GM12878 (cell line): ENCODE data around the gene LPIN2. TPM values are rescaled to one million over a fixed set of nuclear protein-coding genes. Genes with fewer than 3 reads are reported as not detected.

Experiments
- ATAC-seq: fragments of 200-7000 bp; cut with Tn5 transposase; 3 replicates; pipeline ENCODE4 v1.9.1; 2020; ENCODE audit warnings: mild to moderate bottlenecking, moderate library complexity
- BruUV-seq: library from RNA; stranded (reverse); fragments of 400-500 nt; replicated peaks from 2 replicates; lab custom pipeline; 2021; lab: Mats Ljungman, UMichigan
- CTCF ChIA-PET: fragments of 300-600 bp; sonication (Branson Sonifier 250); formaldehyde crosslinking; extraction: SDS; loops from one replicate; lab custom pipeline; 2021; ENCODE audit warnings: inconsistent platforms; lab: Yijun Ruan, JAX
- POLR2A ChIA-PET: fragments of 350-600 bp; formaldehyde crosslinking; extraction: SDS; loops from one replicate; lab custom pipeline; 2021; ENCODE audit warnings: inconsistent platforms; lab: Charles Lee
- RAD21 ChIA-PET: fragments of 300-600 bp; sonication (Branson Sonifier 250); formaldehyde crosslinking; loops from one replicate; lab custom pipeline; 2023; ENCODE audit warnings: antibody characterized with exemption; ENCODE audit not compliant: unreplicated experiment; lab: Charles Lee
- SMC1A ChIA-PET: fragments of 300-600 bp; sonication (Branson Sonifier 250); formaldehyde crosslinking; loops from one replicate; lab custom pipeline; 2023; ENCODE audit not compliant: unreplicated experiment, uncharacterized antibody; lab: Charles Lee
- DNase-seq: peaks from one replicate; pipeline ENCODE4 v3.0.0-alpha.2; 2011; ENCODE audit warnings: low read depth, low spot score
- FAIRE-seq: peaks from 3 replicates; lab custom pipeline; 2011; peaks lifted over from hg19 to GRCh38; lab: Jason Lieb, UNC
- H2AFZ ChIP-seq: 2 replicates; pipeline ENCODE4 v1.6.0; 2011; ENCODE audit warnings: low read depth, low read length, control low read depth; ENCODE audit not compliant: control insufficient read depth
- H3K27ac ChIP-seq: 2 replicates; pipeline ENCODE4 v1.5.1; 2011; ENCODE audit warnings: control low read depth; ENCODE audit not compliant: control insufficient read depth, insufficient read depth
- H3K27me3 ChIP-seq, 2 experiments: replicated peaks in 1 of 2; 2 replicates each; pipeline versions ENCODE4 v1.6.0 to v1.6.1; 2011; ENCODE audit warnings: low read length in 1 of 2; ENCODE audit not compliant: control insufficient read depth in 2 of 2, insufficient read depth in 2 of 2
- H3K36me3 ChIP-seq, 2 experiments: 2 replicates each; pipeline ENCODE4 v1.5.1; 2011; ENCODE audit warnings: low read length in 1 of 2; ENCODE audit not compliant: control insufficient read depth in 2 of 2, insufficient read depth in 2 of 2
- H3K4me1 ChIP-seq: 2 replicates; pipeline ENCODE4 v1.6.1; 2011; ENCODE audit warnings: mild to moderate bottlenecking, low read length, moderate library complexity, mixed read lengths; ENCODE audit not compliant: control insufficient read depth, insufficient read depth
- H3K4me2 ChIP-seq: 2 replicates; pipeline ENCODE4 v1.6.0; 2011; ENCODE audit warnings: control low read depth; ENCODE audit not compliant: control insufficient read depth, insufficient read depth
- H3K4me3 ChIP-seq: fragments of 200-600 bp; sonication (generic); 2 replicates; pipeline ENCODE4 v1.5.1; 2016
- H3K79me2 ChIP-seq: 2 replicates; pipeline ENCODE4 v1.6.0; 2011; ENCODE audit warnings: low read length; ENCODE audit not compliant: control insufficient read depth, insufficient read depth
- H3K9ac ChIP-seq: 2 replicates; pipeline ENCODE4 v1.8.0; 2011; ENCODE audit warnings: low read length, control low read depth, mixed read lengths; ENCODE audit not compliant: control insufficient read depth, insufficient read depth
- H3K9me3 ChIP-seq: replicated peaks from 3 replicates; pipeline ENCODE4 v1.5.1; 2011; ENCODE audit warnings: mild to moderate bottlenecking, low read length; ENCODE audit not compliant: control insufficient read depth, insufficient read depth
- H4K20me1 ChIP-seq: 2 replicates; pipeline ENCODE4 v1.6.0; 2011; ENCODE audit not compliant: control insufficient read depth, insufficient read depth
- ATF3 ChIP-seq: IDR thresholded peaks from 2 replicates; pipeline ENCODE4 v1.6.1; 2011; ENCODE audit warnings: low read depth, mild to moderate bottlenecking, low read length, moderate library complexity, borderline replicate concordance; ENCODE audit errors: extremely low read depth
- CUX1 ChIP-seq: IDR thresholded peaks from 2 replicates; pipeline ENCODE4 v1.6.1; 2012; ENCODE audit warnings: improper control_type of control experiment, low read depth, low read length; ENCODE audit not compliant: insufficient replicate concordance
- MYB ChIP-seq: fragments of 150-350 bp; IDR thresholded peaks from 2 replicates; pipeline ENCODE4 v1.6.1; 2014; ENCODE audit warnings: mild to moderate bottlenecking, low read depth, low read length, borderline replicate concordance
- NR2F1 ChIP-seq: fragments of 450-650 bp; conservative IDR thresholded peaks from 2 replicates; pipeline ENCODE4 v1.6.1; 2017; ENCODE audit warnings: mild to moderate bottlenecking
- RBBP5 ChIP-seq: fragments of 200-600 bp; sonication (generic); conservative IDR thresholded peaks from 2 replicates; pipeline ENCODE4 v1.6.1; 2016
- SP1 ChIP-seq: IDR thresholded peaks from one replicate; pipeline ENCODE4 v1.6.1; 2011; ENCODE audit warnings: low read depth, low read length
- STAT1 ChIP-seq: fragments of 450-650 bp; conservative IDR thresholded peaks from 2 replicates; pipeline ENCODE4 v1.6.1; 2014; ENCODE audit warnings: antibody characterized with exemption, mild to moderate bottlenecking
- ZBTB33 ChIP-seq: fragments of 450-650 bp; IDR thresholded peaks from 2 replicates; pipeline ENCODE4 v1.6.1; 2017; ENCODE audit warnings: mild to moderate bottlenecking
- ZSCAN29 ChIP-seq: fragments of 450-650 bp; IDR thresholded peaks from 2 replicates; pipeline ENCODE4 v1.6.1; 2017; ENCODE audit warnings: mild to moderate bottlenecking, moderate library complexity
- WGBS: methylation state at CpG from one replicate; pipeline ENCODE4 v1.1.6; 2016; ENCODE audit warnings: low lambda C conversion rate; ENCODE audit not compliant: insufficient replicate concordance, insufficient coverage; ENCODE audit errors: missing lambda C conversion rate; 5-methylcytosine and 5-hydroxymethylcytosine counted together
- in situ Hi-C: fragments of 300-500 bp; cut with MboI; formaldehyde crosslinking; loops from 9 replicates; pipeline ENCODE4 v1.14.3; 2018; ENCODE audit warnings: mixed read lengths
- intact Hi-C: fragments of 100-400 bp; cut with micrococcal nuclease; formaldehyde crosslinking; loops from one replicate; pipeline ENCODE4 v1.14.2; 2022; ENCODE audit not compliant: unreplicated experiment
- polyA plus RNA-seq, 11 experiments: library from polyadenylated mRNA; depleted of rRNA in 4 of 11; unstranded in 6 of 11; stranded (reverse) in 5 of 11; fragments of >200 nt; fragmentation: Nextera tagmentation in 4 of 11; fragmentation: Illumina TruSeq in 1 of 11; extraction: Ambion mirVana in 4 of 11; extraction: Trizol in 1 of 11; gene quantifications; 1 replicate in 1 of 11; 2 replicates in 10 of 11; pipeline versions ENCODE4 v1.2.1 to v1.2.3, GENCODE V29; 2011 to 2016; ENCODE audit warnings: inconsistent platforms in 2 of 11, missing spikeins in 2 of 11, low read depth in 1 of 11
- total RNA-seq, 4 experiments: library from RNA; depleted of rRNA in 3 of 4; stranded (reverse); fragments of >200 nt in 3 of 4; fragmentation: Illumina TruSeq in 1 of 4; extraction: Trizol in 1 of 4; gene quantifications; 2 replicates each; pipeline versions ENCODE4 v1.2.1 to v1.2.3, GENCODE V29; 2013 to 2021

LPIN2 gene
- total and polyA plus RNA-seq, 10 of the 15 experiments (the other 5 are each of a cell fraction or from before 2014, with no cell fraction given) = 4.1 to 28.0 (median 15.9) TPM

GRCh38 chr18:3057526-3057925, 44.6 kb upstream of the LPIN2 start:
- ChIA-PET CTCF (interaction anchor here (2.9 kb wide), 1 partner anchor 63 kb away, joined by 9 read pairs; no protein-coding TSS in a partner anchor), SMC1A (no interaction called here), RAD21 (interaction anchor here (0.6 kb wide), 1 partner anchor 64 kb away, joined by 3 read pairs; no protein-coding TSS in a partner anchor), POLR2A (no interaction called here)
- intact Hi-C loops = no loop called here
- FAIRE-seq (no peak), DNase-seq (no peak), ATAC-seq (no peak)
- 48% methylated on average over 4 of the region's 4 CpGs for WGBS
- no peak overlapping the region for H3K4me3 ChIP-seq
- peaks cover 32% of the 10 kb centered on the region for H3K4me1 ChIP-seq
- H4K20me1 ChIP-seq = no peaks in the 10 kb centered on the region
- no peak overlapping the region for H3K27ac ChIP-seq
- no peak overlapping the region for H2AFZ ChIP-seq
- H3K79me2 ChIP-seq = no peaks in the 10 kb centered on the region
- in situ Hi-C loops = no loop called here
- no peak for TF ChIP-seq STAT1
- no peak for TF ChIP-seq SP1
- TF ChIP-seq NR2F1 = no peak
- no peak for TF ChIP-seq ZSCAN29
- TF ChIP-seq RBBP5 = no peak
- no peak for TF ChIP-seq ATF3
- no peak for TF ChIP-seq MYB
- TF ChIP-seq ZBTB33 = no peak
- no peak for TF ChIP-seq CUX1
- no TSS peak for BruUV-seq
- H3K4me2 ChIP-seq = no peak overlapping the region
- no peak overlapping the region for H3K9ac ChIP-seq
- H3K27me3 ChIP-seq = no peaks in the 10 kb centered on the region
- H3K36me3 ChIP-seq = no peaks in the 10 kb centered on the region
- peaks cover 2% of the 10 kb centered on the region; the same call in 2 of the 3 replicates for H3K9me3 ChIP-seq
